ENCODE data around the gene BMF. TPM values are rescaled to one million over a fixed set of nuclear protein-coding genes. Genes with fewer than 3 reads are reported as not detected.
"Not testable (repeated sequence)": the region's sequence is repeated elsewhere in the genome, so short reads cannot be mapped to it uniquely, and the experiment has no call there.

Gene BMF
- total RNA-seq, 1 donor from 2014 or later = 10.1 TPM

DNA sequence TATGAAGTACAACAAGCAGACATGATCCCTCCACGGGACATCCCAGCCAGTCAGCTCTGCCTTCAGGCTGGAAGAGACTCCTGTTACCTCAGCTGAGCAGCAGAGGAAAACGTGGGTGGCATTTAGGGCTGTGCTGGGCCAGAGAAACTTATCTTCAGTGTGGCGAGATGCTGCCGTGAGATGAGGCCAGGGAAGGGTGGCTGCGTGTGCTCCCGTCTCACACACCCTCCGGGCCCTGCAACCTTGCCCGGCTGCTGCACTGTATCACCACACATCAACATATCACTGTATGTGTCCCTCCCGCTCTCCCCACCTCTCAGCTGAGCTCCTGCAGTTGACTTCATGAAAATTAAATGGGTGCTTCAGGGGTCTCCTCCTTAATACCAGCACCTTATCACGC, 23.4 kb downstream of the BMF start:
- H3K9me3 Mint-ChIP-seq = no peaks in the 10 kb centered on the region
- peaks cover 42% of the 10 kb centered on the region for H3K4me1 Mint-ChIP-seq (ENCODE audit: low read depth)
- DNase-seq (ENCODE audit: low spot score) = no peak
- H3K36me3 Mint-ChIP-seq (ENCODE audit: low read depth) = peaks cover 7% of the 10 kb centered on the region
- no peak overlapping the region for H3K27ac Mint-ChIP-seq
- no peak overlapping the region for H3K4me3 Mint-ChIP-seq
- intact Hi-C loops (cut with micrococcal nuclease) = loop anchor here (2.0 kb wide), 1 partner anchor 14 kb away; no protein-coding TSS in a partner anchor
- peaks cover 25% of the 10 kb centered on the region for H3K27me3 Mint-ChIP-seq (ENCODE audit: insufficient read depth)

GRCh38 chr15:40084650-40085049, 24.0 kb downstream of the BMF start:
- H3K27me3 Mint-ChIP-seq (ENCODE audit: insufficient read depth) = peaks cover 25% of the 10 kb centered on the region
- H3K36me3 Mint-ChIP-seq (ENCODE audit: low read depth) = peaks cover 4% of the 10 kb centered on the region
- DNase-seq (ENCODE audit: low spot score) = no peak
- H3K9me3 Mint-ChIP-seq = no peaks in the 10 kb centered on the region
- peaks cover 46% of the 10 kb centered on the region for H3K4me1 Mint-ChIP-seq (ENCODE audit: low read depth)
- intact Hi-C loops (cut with micrococcal nuclease) = loop anchor here (2.0 kb wide), 1 partner anchor 14 kb away; no protein-coding TSS in a partner anchor
- H3K27ac Mint-ChIP-seq = no peak overlapping the region
- H3K4me3 Mint-ChIP-seq = no peak overlapping the region

DNA sequence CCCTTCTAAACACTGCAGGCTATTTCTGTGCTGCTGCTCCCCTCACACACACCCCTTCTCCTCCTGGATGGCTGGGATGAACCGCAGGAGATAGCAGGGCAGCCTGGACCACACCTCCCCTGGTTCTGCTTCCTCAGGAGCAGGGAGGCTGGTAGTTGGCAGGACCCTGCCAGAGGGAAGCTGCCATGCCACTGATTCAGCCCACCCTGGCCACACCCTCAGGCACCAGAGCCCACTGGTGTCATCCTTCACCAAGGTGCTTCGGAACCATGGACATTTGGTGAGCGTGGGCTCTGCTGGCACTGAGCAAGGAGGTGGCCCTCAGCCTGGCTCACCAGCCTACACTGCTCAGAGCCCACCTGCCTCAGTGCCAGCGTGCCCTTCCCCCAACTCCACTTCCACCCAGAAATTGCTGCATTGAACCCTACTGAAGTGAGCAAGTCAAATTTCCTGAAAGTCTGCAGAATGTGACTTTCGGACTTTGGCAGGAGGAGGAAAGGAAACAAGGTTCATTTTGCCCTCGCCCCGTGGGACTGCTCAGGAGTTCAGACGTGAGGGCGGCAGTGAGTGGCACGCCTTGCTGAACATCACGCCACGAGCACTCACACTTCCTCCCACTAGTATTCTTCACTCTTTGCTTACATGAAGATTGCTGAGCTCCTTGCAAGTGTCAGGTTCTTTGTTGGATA, 26.3 kb downstream of the BMF start:
- DNase-seq (ENCODE audit: low spot score) = no peak
- H3K9me3 Mint-ChIP-seq = no peaks in the 10 kb centered on the region
- peaks cover 46% of the 10 kb centered on the region for H3K4me1 Mint-ChIP-seq (ENCODE audit: low read depth)
- peaks cover 31% of the 10 kb centered on the region for H3K27me3 Mint-ChIP-seq (ENCODE audit: insufficient read depth)
- no peak overlapping the region for H3K4me3 Mint-ChIP-seq
- no peak overlapping the region for H3K27ac Mint-ChIP-seq
- no peaks in the 10 kb centered on the region for H3K36me3 Mint-ChIP-seq (ENCODE audit: low read depth)
- intact Hi-C loops (cut with micrococcal nuclease) = no loop called here

DNA sequence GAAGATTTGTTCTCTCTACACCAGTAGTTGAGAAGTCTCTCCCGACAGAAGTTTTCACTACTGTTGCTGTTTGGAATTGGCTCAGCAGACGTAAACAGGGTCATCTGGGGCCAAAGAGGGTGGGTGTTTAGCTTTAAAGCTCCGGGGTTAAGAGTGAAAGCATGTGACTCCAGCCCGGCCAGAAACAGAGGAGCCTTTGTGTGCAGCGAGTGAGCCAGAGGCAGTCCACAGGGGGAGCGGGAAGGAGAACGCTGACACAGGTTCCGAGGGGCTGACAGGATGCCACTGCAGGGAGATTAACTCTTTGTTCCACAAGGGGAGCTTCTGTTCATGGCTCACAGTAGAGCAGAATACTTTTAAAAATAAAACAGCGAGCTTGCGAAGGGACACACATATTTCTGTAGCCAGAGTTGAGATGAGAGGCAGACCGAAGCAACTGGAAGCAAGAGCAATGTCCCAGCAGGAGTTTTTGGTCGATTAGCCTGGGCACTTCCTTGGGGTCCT, 26.9 kb downstream of the BMF start:
- intact Hi-C loops (cut with micrococcal nuclease) = no loop called here
- Mint-ChIP-seq H3K4me1 (ENCODE audit: low read depth) (peaks cover 46% of the 10 kb centered on the region), H3K9me3 (no peaks in the 10 kb centered on the region), H3K36me3 (ENCODE audit: low read depth) (no peaks in the 10 kb centered on the region), H3K27me3 (ENCODE audit: insufficient read depth) (peaks cover 31% of the 10 kb centered on the region), H3K27ac (peak overlapping the region; percentile 10), H3K4me3 (peak overlapping the region; percentile 31)
- no peak for DNase-seq (ENCODE audit: low spot score)

GRCh38 chr15:40080847-40081246, 27.8 kb downstream of the BMF start:
- intact Hi-C loops (cut with micrococcal nuclease) = no loop called here
- H3K36me3 Mint-ChIP-seq (ENCODE audit: low read depth) = no peaks in the 10 kb centered on the region
- no peak overlapping the region for H3K4me3 Mint-ChIP-seq
- peaks cover 31% of the 10 kb centered on the region for H3K27me3 Mint-ChIP-seq (ENCODE audit: insufficient read depth)
- peaks cover 46% of the 10 kb centered on the region for H3K4me1 Mint-ChIP-seq (ENCODE audit: low read depth)
- DNase-seq (ENCODE audit: low spot score) = no peak
- no peaks in the 10 kb centered on the region for H3K9me3 Mint-ChIP-seq
- H3K27ac Mint-ChIP-seq = no peak overlapping the region

DNA sequence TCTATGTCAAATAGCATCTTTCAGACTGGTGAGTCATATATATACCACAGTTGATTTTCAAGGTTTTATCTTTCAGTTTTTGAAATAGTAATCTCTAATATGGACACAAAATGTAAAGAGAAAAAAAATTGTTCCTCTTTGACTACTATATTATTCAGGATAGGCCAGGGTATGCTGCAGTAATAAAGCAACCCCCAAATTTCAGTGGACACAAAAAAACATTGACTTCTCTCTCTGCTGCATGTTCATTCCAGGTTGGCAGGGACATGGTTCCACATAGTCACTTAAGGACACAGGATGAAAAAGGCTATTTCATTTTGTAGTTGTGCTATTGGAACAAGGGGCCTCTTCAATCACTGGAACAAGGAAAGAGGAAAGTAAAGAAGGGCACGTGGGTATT, 28.6 kb downstream of the BMF start:
- intact Hi-C loops (cut with micrococcal nuclease) = no loop called here
- no peaks in the 10 kb centered on the region for H3K36me3 Mint-ChIP-seq (ENCODE audit: low read depth)
- H3K27me3 Mint-ChIP-seq (ENCODE audit: insufficient read depth) = peaks cover 28% of the 10 kb centered on the region
- peaks cover 41% of the 10 kb centered on the region for H3K4me1 Mint-ChIP-seq (ENCODE audit: low read depth)
- H3K4me3 Mint-ChIP-seq = no peak overlapping the region
- H3K27ac Mint-ChIP-seq = no peak overlapping the region
- H3K9me3 Mint-ChIP-seq = no peaks in the 10 kb centered on the region
- no peak for DNase-seq (ENCODE audit: low spot score)

GRCh38 chr15:40079456-40079855, 29.2 kb downstream of the BMF start:
- Mint-ChIP-seq H3K27me3 (ENCODE audit: insufficient read depth) (peaks cover 24% of the 10 kb centered on the region), H3K36me3 (ENCODE audit: low read depth) (no peaks in the 10 kb centered on the region), H3K4me1 (ENCODE audit: low read depth) (peaks cover 34% of the 10 kb centered on the region), H3K4me3 (no peak overlapping the region), H3K27ac (no peak overlapping the region), H3K9me3 (no peaks in the 10 kb centered on the region)
- DNase-seq (ENCODE audit: low spot score) = no peak
- intact Hi-C loops (cut with micrococcal nuclease) = no loop called here

DNA sequence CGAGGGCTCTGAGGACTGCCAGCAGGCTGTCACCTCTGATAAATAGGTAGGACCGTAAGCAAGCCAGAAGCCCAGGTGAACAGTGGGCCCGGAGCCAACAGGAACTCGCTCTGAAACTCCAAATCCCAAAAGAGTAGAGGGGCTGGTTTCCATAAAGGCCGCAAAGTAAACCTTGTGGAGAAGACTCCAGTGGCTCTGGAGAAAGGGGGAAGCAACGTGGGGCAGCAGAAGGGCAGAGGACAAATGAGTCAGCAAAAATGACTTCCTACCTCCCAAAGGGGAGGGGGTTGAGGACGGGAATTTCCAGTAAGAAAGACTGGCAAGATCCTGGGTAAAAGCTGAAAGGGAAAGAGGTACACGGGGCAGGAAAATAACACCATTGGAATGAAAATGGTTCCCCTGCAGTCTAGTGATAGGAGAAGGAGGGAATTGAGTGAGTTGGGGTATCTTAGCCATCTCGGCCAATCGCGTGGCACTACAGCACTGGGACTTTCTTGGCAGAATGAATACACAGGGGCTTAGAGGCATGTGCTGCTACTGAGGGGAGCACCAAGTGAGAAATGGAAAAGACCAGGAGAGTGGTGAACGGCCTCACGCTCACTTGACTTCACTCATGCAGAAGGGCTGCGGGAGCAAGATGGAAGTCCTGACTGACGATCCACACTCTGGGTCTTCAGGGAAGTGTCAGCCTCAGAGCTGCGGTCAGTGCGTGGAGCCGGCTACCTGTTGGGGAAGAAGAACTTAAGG, 33.2 kb downstream of the BMF start:
- no peaks in the 10 kb centered on the region for H3K9me3 Mint-ChIP-seq
- no peak for DNase-seq (ENCODE audit: low spot score)
- no peak overlapping the region for H3K27ac Mint-ChIP-seq
- peaks cover 13% of the 10 kb centered on the region for H3K4me1 Mint-ChIP-seq (ENCODE audit: low read depth)
- H3K4me3 Mint-ChIP-seq = no peak overlapping the region
- H3K36me3 Mint-ChIP-seq (ENCODE audit: low read depth) = no peaks in the 10 kb centered on the region
- H3K27me3 Mint-ChIP-seq (ENCODE audit: insufficient read depth) = peaks cover 8% of the 10 kb centered on the region
- intact Hi-C loops (cut with micrococcal nuclease) = no loop called here

GRCh38 chr15:40074656-40075055, 34.0 kb downstream of the BMF start:
- H3K27ac Mint-ChIP-seq; intact Hi-C loops (cut with micrococcal nuclease); DNase-seq (ENCODE audit: low spot score); H3K27me3 Mint-ChIP-seq (ENCODE audit: insufficient read depth); H3K36me3 Mint-ChIP-seq (ENCODE audit: low read depth); H3K9me3 Mint-ChIP-seq; H3K4me1 Mint-ChIP-seq (ENCODE audit: low read depth); H3K4me3 Mint-ChIP-seq: not testable (repeated sequence)

GRCh38 chr15:40073716-40074490, 34.8 kb downstream of the BMF start:
- H3K9me3 Mint-ChIP-seq; H3K27me3 Mint-ChIP-seq (ENCODE audit: insufficient read depth); H3K36me3 Mint-ChIP-seq (ENCODE audit: low read depth); DNase-seq (ENCODE audit: low spot score); H3K27ac Mint-ChIP-seq; intact Hi-C loops (cut with micrococcal nuclease); H3K4me3 Mint-ChIP-seq; H3K4me1 Mint-ChIP-seq (ENCODE audit: low read depth): not testable (repeated sequence)

DNA sequence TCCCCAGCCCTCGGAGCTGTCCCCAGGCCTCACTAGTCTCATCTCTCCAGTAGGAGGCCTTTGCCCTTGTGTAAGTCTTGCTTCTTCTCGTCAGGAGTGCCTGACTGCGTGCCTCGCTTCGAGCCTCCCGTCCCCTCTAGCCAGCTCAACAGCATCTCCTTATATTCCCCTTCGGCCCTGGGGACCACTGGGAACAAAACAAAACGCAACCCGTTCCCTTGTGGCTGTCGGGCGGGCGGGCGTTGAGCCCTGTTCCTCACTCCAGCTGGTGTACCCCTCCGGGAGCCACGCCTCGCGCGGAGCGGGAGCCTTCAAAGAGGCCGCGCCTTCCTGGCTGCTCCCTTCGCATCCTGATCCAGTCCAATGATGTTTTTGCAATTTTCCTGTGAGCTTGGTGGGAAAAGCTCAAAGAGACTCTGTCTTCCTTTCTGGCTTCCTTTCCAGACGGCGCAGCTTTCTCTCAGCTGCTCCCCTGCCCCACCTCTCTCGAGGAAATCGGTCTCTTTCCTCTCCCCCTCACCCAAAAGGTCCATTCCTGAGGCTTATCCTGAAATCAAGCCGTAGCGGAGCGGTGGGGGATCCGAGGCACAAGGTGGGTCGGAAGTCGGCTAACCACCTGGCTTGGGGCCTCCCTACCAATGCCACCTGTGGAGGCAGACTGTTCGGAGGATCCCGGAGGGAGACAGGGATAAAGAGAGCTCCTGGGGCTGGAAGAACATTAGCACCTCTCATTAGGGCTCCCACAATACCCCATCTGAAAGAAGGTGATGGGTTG, 36.3 kb downstream of the BMF start:
- no peak for DNase-seq (ENCODE audit: low spot score)
- no peaks in the 10 kb centered on the region for H3K36me3 Mint-ChIP-seq (ENCODE audit: low read depth)
- peaks cover 3% of the 10 kb centered on the region for H3K27me3 Mint-ChIP-seq (ENCODE audit: insufficient read depth)
- H3K27ac Mint-ChIP-seq = no peak overlapping the region
- no peaks in the 10 kb centered on the region for H3K9me3 Mint-ChIP-seq
- intact Hi-C loops (cut with micrococcal nuclease) = loop anchor here (1.0 kb wide), 1 partner anchor 10 kb away; no protein-coding TSS in a partner anchor
- H3K4me3 Mint-ChIP-seq = no peak overlapping the region
- peaks cover 7% of the 10 kb centered on the region for H3K4me1 Mint-ChIP-seq (ENCODE audit: low read depth)

GRCh38 chr15:40070608-40071218, 38.0 kb downstream of the BMF start:
- Mint-ChIP-seq H3K4me1 (ENCODE audit: low read depth) (peaks cover 7% of the 10 kb centered on the region), H3K4me3 (no peak overlapping the region), H3K27ac (no peak overlapping the region), H3K36me3 (ENCODE audit: low read depth) (peaks cover 2% of the 10 kb centered on the region), H3K9me3 (no peaks in the 10 kb centered on the region), H3K27me3 (ENCODE audit: insufficient read depth) (peaks cover 3% of the 10 kb centered on the region)
- intact Hi-C loops (cut with micrococcal nuclease) = no loop called here
- DNase-seq (ENCODE audit: low spot score) = no peak

Data from activated T-helper 1 cell treated with anti-CD3 and anti-CD28 coated beads, Interleukin-12 subunit alpha, Interleukin-12 subunit beta, Interleukin-2, Interleukin-4 antibody, amounts not matched to agents 30 ng/mL and 10 ng/mL and 1 ng/mL, durations not matched to agents 14 hours and 24 hours and 36 hours (primary cell).